GM18502 (cell line): Measurements from ENCODE around the gene RPS6KB2.
"Not testable (repeated sequence)": the region's sequence is repeated elsewhere in the genome, so short reads cannot be mapped to it uniquely, and the experiment has no call there.

Experiments used
- ATAC-seq: cut with Tn5 transposase; IDR thresholded peaks from one replicate; pipeline ENCODE4 v1.9.1; 2021; ENCODE audit warnings: mild to moderate bottlenecking; ENCODE audit not compliant: unreplicated experiment, poor library complexity

RPS6KB2 gene

GRCh38 chr11:67423466-67423865 lies 4.8 kb upstream of the RPS6KB2 start:
- ATAC-seq, result no peak

- ATAC-seq, result no peak
Measured at GRCh38 chr11:67423891-67424613, 4.2 kb upstream of the RPS6KB2 start.

GRCh38 chr11:67427364-67427859 lies 882 bp upstream of the RPS6KB2 start:
- not testable (repeated sequence) for ATAC-seq

GRCh38 chr11:67429038-67429668 lies 859 bp downstream of the RPS6KB2 start:
- ATAC-seq, result no peak

GRCh38 chr11:67429722-67430121 lies 1.4 kb downstream of the RPS6KB2 start:
- ATAC-seq, result no peak

- no peak for ATAC-seq
Measured at GRCh38 chr11:67431346-67432249, 3.3 kb downstream of the RPS6KB2 start.

GRCh38 chr11:67432655-67433349 lies 4.5 kb downstream of the RPS6KB2 start:
- ATAC-seq, result no peak

- no peak for ATAC-seq
Measured at GRCh38 chr11:67433536-67434394, 5.5 kb downstream of the RPS6KB2 start.

GRCh38 chr11:67434395-67434881 lies 6.1 kb downstream of the RPS6KB2 start:
- no peak for ATAC-seq

GRCh38 chr11:67435031-67435726 lies 6.9 kb downstream of the RPS6KB2 start:
- ATAC-seq, result no peak

GRCh38 chr11:67435727-67436458 lies 7.6 kb downstream of the RPS6KB2 start:
- no peak for ATAC-seq

GRCh38 chr11:67436459-67437081 lies 8.3 kb downstream of the RPS6KB2 start:
- ATAC-seq, result no peak

- ATAC-seq, result no peak
Measured at GRCh38 chr11:67437082-67437808, 9.0 kb downstream of the RPS6KB2 start, which contains the start of gene PTPRCAP. TSS of gene PTPRCAP (minus strand) at chr11:67437682. CDS start at chr11:67437619, 63 bp downstream.

- no peak for ATAC-seq
Measured at GRCh38 chr11:67437809-67438157, 9.5 kb downstream of the RPS6KB2 start.

GRCh38 chr11:67438158-67438902 lies 10.0 kb downstream of the RPS6KB2 start:
- no peak for ATAC-seq
